22Rv1 (cell line): ENCODE measurements around the gene CYB561D1.

Source experiments
- CTCF ChIP-seq: fragments of 450-650 bp; IDR thresholded peaks from 2 replicates; pipeline ENCODE4 v1.5.1; 2017; ENCODE audit warnings: mild to moderate bottlenecking
- ZFX ChIP-seq: fragments of 450-650 bp; IDR thresholded peaks from 2 replicates; pipeline ENCODE4 v1.6.1; 2017; ENCODE audit warnings: antibody characterized with exemption, borderline replicate concordance

GRCh38 chr1:109522026-109522425, 28.1 kb downstream of the CYB561D1 start:
- TF ChIP-seq CTCF = no peak
- no peak for TF ChIP-seq ZFX
